Choroid plexus epithelial cell (primary cell): ENCODE results near the gene TAS2R40.
"Not testable (repeated sequence)": the region's sequence is repeated elsewhere in the genome, so short reads cannot be mapped to it uniquely, and the experiment has no call there.

Source experiments
- DNase-seq: peaks from one replicate; pipeline ENCODE4 v3.0.0-alpha.2; 2010; ENCODE audit warnings: low read depth
- H3K4me3 ChIP-seq: 2 replicates; pipeline ENCODE4 v1.5.1; 2011; ENCODE audit warnings: low read depth, mild to moderate bottlenecking, control low read depth, low read length, moderate library complexity
- TF ChIP-seq, protein P1 (sequence below): conservative IDR thresholded peaks from 2 replicates; pipeline ENCODE4 v1.5.1; 2011; ENCODE audit warnings: low read depth, mild to moderate bottlenecking, control low read depth, inconsistent platforms, low read length, moderate library complexity

TAS2R40 gene

DNA sequence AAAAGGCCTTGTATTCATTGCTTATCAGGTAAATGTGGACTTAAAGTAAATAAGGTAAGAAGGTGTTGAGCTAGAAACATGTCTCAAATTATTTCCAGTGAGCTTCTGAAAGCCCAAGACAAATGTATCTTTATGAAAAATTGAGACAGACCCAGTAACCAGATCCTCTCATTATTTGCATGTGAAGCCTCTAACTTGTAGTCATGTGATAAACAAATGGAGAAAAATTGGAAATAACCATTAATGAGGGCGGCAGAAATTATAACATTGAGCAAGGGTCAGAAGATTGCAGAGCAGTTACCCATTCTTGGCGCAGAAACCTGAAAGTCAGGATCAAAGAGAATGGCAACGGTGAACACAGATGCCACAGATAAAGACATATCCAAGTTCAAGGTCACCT, at the start of gene TAS2R40:
TAS2R40 (plus strand) TSS at position 301 of the 400 bp plus-strand sequence; CDS start at position 343, 42 bp downstream.
- no peak within 1 kb of the TSS for H3K4me3 ChIP-seq
- no peak for DNase-seq
- TF ChIP-seq, protein P1, sequence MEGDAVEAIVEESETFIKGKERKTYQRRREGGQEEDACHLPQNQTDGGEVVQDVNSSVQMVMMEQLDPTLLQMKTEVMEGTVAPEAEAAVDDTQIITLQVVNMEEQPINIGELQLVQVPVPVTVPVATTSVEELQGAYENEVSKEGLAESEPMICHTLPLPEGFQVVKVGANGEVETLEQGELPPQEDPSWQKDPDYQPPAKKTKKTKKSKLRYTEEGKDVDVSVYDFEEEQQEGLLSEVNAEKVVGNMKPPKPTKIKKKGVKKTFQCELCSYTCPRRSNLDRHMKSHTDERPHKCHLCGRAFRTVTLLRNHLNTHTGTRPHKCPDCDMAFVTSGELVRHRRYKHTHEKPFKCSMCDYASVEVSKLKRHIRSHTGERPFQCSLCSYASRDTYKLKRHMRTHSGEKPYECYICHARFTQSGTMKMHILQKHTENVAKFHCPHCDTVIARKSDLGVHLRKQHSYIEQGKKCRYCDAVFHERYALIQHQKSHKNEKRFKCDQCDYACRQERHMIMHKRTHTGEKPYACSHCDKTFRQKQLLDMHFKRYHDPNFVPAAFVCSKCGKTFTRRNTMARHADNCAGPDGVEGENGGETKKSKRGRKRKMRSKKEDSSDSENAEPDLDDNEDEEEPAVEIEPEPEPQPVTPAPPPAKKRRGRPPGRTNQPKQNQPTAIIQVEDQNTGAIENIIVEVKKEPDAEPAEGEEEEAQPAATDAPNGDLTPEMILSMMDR: no peak

DNA sequence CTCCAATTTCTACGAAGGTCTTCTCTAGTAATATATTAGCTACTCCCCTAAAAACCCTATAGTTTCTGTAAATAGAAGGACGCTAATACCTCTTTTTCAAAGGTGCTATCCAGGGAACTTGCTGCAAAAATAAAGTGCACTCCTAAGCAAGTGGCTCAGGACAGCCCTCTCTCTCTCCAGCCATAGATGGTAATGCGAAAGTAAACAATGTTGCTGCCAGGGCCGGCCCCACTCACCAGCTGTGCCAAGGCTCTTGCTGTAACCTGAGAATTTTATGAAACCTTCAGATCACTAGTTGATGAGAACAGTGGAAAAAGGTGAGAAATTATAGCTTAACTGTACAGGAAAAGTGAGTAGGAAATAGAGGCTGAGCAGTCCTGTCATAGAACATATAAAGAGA, 49.5 kb upstream of the TAS2R40 start:
- peak; percentile 17 for DNase-seq
- TF ChIP-seq, protein P1: no peak
- H3K4me3 ChIP-seq: no peak overlapping the region

GRCh38 chr7:143176128-143176527, 45.7 kb upstream of the TAS2R40 start:
- DNase-seq: no peak
- H3K4me3 ChIP-seq: no peak overlapping the region
- TF ChIP-seq, protein P1: no peak

DNA sequence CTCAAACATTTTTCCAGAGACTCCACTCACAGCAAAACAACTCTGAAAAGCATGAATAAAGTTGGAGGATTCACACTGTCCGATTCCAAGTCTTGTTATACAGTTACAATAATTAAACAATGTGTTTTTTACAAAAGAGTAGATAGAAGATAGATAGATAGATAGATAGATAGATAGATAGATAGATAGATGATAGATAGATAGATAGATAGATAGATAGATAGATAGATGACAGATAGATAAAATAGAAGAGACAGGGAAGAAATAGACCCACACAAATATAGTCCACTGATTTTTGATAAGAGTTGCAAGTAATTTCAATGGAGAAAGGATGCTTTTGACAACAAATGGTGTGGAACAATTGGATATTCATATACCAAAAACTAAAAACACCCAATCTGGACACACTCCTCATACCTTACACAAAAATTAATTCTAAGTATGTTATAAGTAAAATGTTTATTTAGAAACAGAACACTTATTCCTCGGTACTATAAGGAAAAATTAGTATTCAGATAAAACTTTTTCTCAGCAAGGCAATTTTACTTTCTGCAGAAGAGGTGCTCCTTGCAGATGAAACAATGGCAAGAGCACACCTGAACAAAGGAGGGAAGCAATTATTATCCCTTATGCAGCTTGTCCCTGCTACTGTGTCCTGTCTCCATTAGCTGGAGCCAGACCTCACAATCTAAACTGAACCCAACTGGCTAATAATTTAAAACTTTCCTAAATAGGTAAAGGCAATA, 44.3 kb upstream of the TAS2R40 start:
- TF ChIP-seq, protein P1: no peak
- H3K4me3 ChIP-seq: no peak overlapping the region
- DNase-seq: no peak

DNA sequence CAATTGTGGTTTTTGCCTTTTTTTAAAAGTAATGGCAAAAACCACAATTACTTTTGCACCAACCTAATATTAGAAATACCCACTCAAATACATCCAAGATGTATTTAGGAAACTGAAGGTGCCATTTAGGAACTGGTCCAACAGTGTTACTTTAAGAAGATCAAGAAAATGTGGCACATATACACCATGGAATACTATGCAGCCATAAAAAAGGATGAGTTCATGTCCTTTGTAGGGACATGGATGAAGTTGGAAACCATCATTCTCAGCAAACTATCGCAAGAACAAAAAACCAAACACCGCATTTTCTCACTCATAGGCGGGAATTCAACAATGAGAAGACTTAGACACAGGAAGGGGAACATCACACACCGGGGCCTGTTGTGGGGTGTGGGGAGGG, 41.1 kb upstream of the TAS2R40 start:
- H3K4me3 ChIP-seq, DNase-seq: not testable (repeated sequence)

GRCh38 chr7:143181349-143181748, 40.5 kb upstream of the TAS2R40 start:
- H3K4me3 ChIP-seq: no peak overlapping the region
- no peak for DNase-seq
- TF ChIP-seq, protein P1: no peak

GRCh38 chr7:143183024-143183423, 38.8 kb upstream of the TAS2R40 start, which contains the start of gene TAS2R39:
Gene TAS2R39 (plus strand): TSS chr7:143183419. CDS start chr7:143183419, 0 bp downstream.
- no peak within 1 kb of the TSS for H3K4me3 ChIP-seq
- no peak for DNase-seq
- TF ChIP-seq, protein P1: no peak
